ENCODE results near the gene REEP5. TPM values are rescaled to one million over a fixed set of nuclear protein-coding genes. Genes with fewer than 3 reads are reported as not detected.
"Not testable (repeated sequence)": the region's sequence is repeated elsewhere in the genome, so short reads cannot be mapped to it uniquely, and the experiment has no call there.

Gene REEP5
- total RNA-seq, 1 experiment from 2014 or later = 57.0 TPM

DNA sequence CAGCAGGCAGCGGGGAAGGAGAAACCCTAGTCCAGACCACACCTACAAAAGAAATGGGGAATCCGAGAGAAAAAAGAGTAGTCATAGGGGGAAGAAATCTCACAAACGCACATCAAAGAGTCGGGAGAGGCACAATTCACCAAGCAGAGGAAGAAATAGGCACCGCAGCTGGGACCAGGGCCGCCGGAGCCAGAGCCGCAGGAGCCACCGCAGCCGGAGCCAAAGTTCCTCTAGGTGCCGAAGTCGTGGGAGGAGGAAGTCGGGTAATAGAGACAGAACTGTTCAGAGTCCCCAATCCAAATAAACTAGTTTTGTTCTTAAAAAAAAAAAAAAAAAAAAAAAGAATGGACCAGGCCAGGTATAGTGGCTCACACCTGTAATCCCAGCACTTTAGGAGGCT, 29.3 kb downstream of the REEP5 start:
- Histone ChIP-seq H3K9me3 (replicated peaks) (no peaks in the 10 kb centered on the region), H3K4me1 (replicated peaks) (no peaks in the 10 kb centered on the region), H3K36me3 (peaks cover 71% of the 10 kb centered on the region), H3K27ac (no peak overlapping the region), H3K27me3 (replicated peaks) (no peaks in the 10 kb centered on the region), H3K4me3 (no peak overlapping the region)
- DNase-seq (ENCODE audit: low read depth in 1 of 2, low spot score in 2 of 2) = peak in 1 of 2 experiments; percentile 37

DNA sequence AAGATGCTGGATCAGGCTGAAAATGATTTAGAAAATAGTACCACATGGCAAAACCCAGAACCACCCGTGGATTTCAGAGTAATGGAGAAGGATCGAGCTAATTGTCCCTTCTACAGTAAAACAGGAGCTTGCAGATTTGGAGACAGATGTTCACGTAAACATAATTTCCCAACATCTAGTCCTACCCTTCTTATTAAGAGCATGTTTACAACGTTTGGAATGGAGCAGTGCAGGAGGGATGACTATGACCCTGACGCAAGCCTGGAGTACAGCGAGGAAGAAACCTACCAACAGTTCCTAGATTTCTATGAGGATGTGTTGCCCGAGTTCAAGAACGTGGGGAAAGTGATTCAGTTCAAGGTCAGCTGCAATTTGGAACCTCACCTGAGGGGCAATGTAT, 30.0 kb downstream of the REEP5 start:
- H3K27me3 ChIP-seq (replicated peaks); H3K27ac ChIP-seq; H3K4me3 ChIP-seq; DNase-seq (ENCODE audit: low read depth in 1 of 2, low spot score in 2 of 2); H3K4me1 ChIP-seq (replicated peaks); H3K9me3 ChIP-seq (replicated peaks): not testable (repeated sequence)
- H3K36me3 ChIP-seq = peaks cover 75% of the 10 kb centered on the region

DNA sequence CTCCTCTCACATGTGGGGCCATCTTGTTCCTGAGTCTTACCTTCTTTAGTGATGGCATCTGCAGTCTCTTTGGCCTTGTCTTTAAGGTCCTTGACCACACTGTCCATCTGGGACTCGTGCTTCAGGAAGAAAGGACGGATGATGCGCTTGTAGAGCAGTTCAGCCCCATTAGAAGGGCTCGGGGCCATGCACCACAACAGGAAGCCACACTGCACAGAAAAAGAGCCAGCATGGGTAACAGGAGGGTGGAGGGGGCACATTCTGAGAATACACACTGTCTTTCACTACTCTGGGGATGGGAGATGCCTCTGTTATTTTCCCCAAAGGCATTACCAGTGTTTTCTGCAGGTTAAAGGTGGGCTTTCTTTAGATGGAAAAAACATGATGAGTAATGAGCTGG, 35.1 kb downstream of the REEP5 start:
- no peak for DNase-seq (ENCODE audit: low read depth in 1 of 2, low spot score in 2 of 2)
- Histone ChIP-seq H3K36me3 (peaks cover 86% of the 10 kb centered on the region), H3K9me3 (replicated peaks) (no peaks in the 10 kb centered on the region), H3K27me3 (replicated peaks) (no peaks in the 10 kb centered on the region), H3K27ac (no peak overlapping the region), H3K4me3 (no peak overlapping the region), H3K4me1 (replicated peaks) (no peaks in the 10 kb centered on the region)

DNA sequence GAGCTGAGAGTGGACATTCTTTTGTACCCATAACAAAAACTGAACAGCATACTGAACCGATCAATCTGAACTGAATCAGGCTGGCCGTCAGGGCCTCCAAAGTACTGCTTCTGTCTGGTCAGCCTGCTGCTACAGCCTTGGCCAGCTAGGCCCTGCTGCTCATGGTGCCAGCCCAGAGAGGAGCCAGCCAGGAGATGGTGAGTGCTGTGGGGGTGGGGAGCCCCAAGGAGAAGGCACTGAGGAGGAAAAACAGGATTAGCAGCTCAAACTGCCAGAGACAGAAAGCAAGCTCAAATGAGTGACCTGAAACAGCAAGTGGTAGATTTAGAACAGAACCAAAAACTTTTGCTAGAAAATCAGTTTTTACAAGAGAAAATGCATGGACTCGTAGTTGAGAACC, 37.0 kb downstream of the REEP5 start:
- DNase-seq (ENCODE audit: low read depth in 1 of 2, low spot score in 2 of 2) = no peak
- peaks cover 88% of the 10 kb centered on the region for H3K36me3 ChIP-seq
- no peaks in the 10 kb centered on the region for H3K27me3 ChIP-seq (replicated peaks)
- H3K4me3 ChIP-seq = no peak overlapping the region
- no peaks in the 10 kb centered on the region for H3K9me3 ChIP-seq (replicated peaks)
- H3K4me1 ChIP-seq (replicated peaks) = no peaks in the 10 kb centered on the region
- H3K27ac ChIP-seq = no peak overlapping the region

DNA sequence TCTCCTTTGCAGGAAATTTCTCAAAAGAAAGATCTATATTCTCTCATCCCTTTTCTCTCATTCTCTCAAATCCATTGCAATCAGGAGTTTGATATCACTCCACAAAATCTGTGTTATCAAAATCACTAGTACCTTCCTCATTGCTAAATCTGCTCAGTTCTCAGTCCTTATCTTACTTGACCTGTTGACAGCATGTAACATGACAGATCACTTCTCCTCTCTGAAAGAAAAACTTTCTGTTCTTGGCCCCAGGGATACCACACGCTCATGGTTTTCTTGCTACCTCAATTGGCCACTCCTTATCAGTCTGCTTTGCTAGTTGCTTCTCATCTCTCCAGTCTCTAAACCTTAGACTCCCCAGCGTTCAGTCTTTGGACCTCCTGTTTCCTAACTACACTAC, 38.8 kb downstream of the REEP5 start:
- H3K4me1 ChIP-seq (replicated peaks) = peaks cover 6% of the 10 kb centered on the region
- peaks cover 91% of the 10 kb centered on the region for H3K36me3 ChIP-seq

DNA sequence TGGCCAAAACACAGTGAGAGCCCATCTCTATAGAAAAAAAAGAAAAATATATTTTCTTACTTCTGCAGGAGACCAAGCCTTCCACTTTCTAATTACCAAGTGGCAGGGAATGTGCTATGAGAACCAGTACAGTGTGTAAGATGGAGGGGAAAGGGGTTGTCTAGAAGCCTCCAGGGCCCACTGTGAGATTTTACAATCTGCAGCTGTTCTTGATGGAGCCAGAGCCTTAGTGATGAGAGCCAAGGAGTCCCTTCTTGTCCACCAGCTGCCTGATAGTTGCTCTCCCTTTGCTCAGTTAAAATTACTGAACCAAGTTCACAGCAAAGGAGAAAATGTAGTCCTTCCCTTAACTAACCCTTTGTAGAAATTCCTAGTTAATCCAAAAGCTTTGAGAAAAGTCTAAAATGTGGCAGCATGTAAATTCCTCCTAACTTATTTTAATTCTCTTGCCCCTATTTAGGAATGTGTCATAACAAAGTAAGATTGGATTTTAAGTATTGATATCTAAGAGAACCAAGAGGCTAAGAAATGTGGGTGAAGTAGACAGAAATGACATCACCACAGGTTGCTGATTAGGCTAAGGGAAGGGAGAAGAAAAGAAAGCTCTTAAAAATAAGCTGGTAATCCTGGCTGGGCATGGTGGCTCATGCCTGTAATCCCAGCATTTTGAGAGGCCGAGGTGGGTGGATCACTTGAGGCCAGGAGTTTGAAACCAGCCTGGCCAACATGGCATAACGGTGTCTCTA, 41.6 kb downstream of the REEP5 start:
- DNase-seq (ENCODE audit: low read depth in 1 of 2, low spot score in 2 of 2) = no peak
- Histone ChIP-seq H3K36me3 (peaks cover 93% of the 10 kb centered on the region), H3K27me3 (replicated peaks) (no peaks in the 10 kb centered on the region), H3K9me3 (replicated peaks) (no peaks in the 10 kb centered on the region), H3K27ac (no peak overlapping the region), H3K4me3 (no peak overlapping the region), H3K4me1 (replicated peaks) (peaks cover 6% of the 10 kb centered on the region)

More for the DNA sequence above, 38.8 kb downstream of the REEP5 start:
- no peaks in the 10 kb centered on the region for H3K27me3 ChIP-seq (replicated peaks)
- H3K4me3 ChIP-seq = no peak overlapping the region
- no peak overlapping the region for H3K27ac ChIP-seq
- H3K9me3 ChIP-seq (replicated peaks) = no peaks in the 10 kb centered on the region
- DNase-seq (ENCODE audit: low read depth in 1 of 2, low spot score in 2 of 2) = no peak

DNA sequence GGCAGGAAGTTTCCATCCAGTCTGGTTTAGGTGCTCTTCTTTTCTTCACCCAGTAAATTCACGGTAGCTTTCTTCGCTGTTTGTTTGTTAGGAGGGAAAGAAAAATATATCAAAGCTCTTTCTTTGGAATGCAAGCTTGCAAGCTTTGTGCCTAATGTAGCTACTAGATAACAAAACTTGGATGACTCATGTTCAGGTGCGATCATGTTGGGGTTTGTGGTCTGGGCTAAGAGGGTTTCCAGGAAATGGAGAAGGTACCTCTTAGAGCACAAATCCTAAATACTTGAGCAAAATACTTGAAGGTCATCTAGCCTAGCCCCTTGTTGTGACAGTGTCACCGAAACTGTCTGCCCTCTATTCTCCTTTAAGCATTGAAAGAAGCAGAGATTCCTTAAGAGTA, 43.3 kb downstream of the REEP5 start:
- H3K4me1 ChIP-seq (replicated peaks) = peaks cover 6% of the 10 kb centered on the region
- no peaks in the 10 kb centered on the region for H3K9me3 ChIP-seq (replicated peaks)
- H3K27ac ChIP-seq = no peak overlapping the region
- no peak overlapping the region for H3K4me3 ChIP-seq
- peaks cover 93% of the 10 kb centered on the region for H3K36me3 ChIP-seq
- H3K27me3 ChIP-seq (replicated peaks) = no peaks in the 10 kb centered on the region
- DNase-seq (ENCODE audit: low read depth in 1 of 2, low spot score in 2 of 2) = peak in 1 of 2 experiments; percentile 13

DNA sequence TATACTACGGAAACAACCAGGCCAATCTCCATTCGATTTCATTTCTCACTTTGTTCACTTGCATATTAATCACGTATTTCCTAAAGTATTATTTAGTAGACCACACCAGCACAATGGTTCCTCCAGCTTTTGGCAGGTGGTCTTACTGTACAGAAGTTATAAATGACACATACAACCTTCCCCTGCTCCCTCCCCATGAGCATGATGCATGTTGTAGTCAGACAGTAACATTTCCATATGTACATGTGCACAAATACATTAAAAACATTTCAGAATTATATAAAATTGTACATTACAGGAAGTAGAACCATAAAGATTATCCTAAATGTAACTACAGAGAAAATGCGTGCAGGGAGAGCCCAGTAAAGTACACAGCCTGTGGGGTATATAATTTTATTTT, 43.9 kb downstream of the REEP5 start:
- peaks cover 90% of the 10 kb centered on the region for H3K36me3 ChIP-seq

DNA sequence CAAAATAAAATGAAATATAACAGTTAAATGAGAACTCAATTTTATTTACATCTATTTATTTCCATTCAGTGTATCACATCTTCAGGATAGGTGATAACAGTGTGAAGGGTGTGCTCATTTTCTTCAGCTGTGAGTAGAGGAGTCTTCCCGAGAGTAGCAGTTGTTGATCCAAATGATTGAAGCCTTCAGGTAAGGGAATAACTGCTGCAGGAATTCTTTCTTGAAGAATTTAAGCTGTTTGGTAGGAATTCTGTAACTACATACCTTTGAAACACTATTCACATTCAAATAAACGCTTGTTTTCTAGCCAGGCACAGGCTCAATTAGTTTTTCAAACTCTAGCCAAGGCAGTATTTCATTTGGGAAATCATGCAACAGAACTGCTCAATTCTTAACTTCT, 45.7 kb downstream of the REEP5 start:
- H3K27me3 ChIP-seq (replicated peaks) = no peaks in the 10 kb centered on the region
- peaks cover 6% of the 10 kb centered on the region for H3K4me1 ChIP-seq (replicated peaks)
- no peak for DNase-seq (ENCODE audit: low read depth in 1 of 2, low spot score in 2 of 2)
- no peaks in the 10 kb centered on the region for H3K9me3 ChIP-seq (replicated peaks)
- H3K36me3 ChIP-seq = peaks cover 84% of the 10 kb centered on the region
- H3K4me3 ChIP-seq = no peak overlapping the region
- H3K27ac ChIP-seq = no peak overlapping the region

More for the DNA sequence above, 43.9 kb downstream of the REEP5 start:
- Histone ChIP-seq H3K27me3 (replicated peaks) (no peaks in the 10 kb centered on the region), H3K4me3 (no peak overlapping the region), H3K9me3 (replicated peaks) (no peaks in the 10 kb centered on the region), H3K27ac (no peak overlapping the region), H3K4me1 (replicated peaks) (peaks cover 6% of the 10 kb centered on the region)
- DNase-seq (ENCODE audit: low read depth in 1 of 2, low spot score in 2 of 2) = no peak

DNA sequence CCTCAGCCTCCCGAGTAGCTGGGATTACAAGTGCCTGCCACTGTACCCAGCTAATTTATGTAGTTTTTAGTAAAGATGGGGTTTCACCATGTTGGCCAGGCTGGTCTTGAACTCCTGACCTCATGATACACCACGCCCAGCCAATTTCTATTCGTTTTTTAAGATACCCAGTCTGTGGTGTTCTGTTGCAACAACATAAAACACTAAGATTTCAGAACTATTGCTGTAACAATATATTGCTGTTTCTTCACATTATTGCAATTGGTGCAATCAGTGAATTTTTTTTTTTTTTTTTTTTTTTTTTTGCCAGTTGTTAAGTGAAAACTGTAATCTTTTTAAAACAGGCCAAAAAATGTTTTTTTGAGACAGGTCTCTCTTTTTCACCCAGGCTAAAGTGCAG, 51.1 kb downstream of the REEP5 start:
- no peak for DNase-seq (ENCODE audit: low read depth in 1 of 2, low spot score in 2 of 2)
- H3K36me3 ChIP-seq = peaks cover 85% of the 10 kb centered on the region
- H3K4me3 ChIP-seq = no peak overlapping the region
- no peaks in the 10 kb centered on the region for H3K4me1 ChIP-seq (replicated peaks)
- H3K27me3 ChIP-seq (replicated peaks) = no peaks in the 10 kb centered on the region
- no peak overlapping the region for H3K27ac ChIP-seq
- H3K9me3 ChIP-seq (replicated peaks) = no peaks in the 10 kb centered on the region

DNA sequence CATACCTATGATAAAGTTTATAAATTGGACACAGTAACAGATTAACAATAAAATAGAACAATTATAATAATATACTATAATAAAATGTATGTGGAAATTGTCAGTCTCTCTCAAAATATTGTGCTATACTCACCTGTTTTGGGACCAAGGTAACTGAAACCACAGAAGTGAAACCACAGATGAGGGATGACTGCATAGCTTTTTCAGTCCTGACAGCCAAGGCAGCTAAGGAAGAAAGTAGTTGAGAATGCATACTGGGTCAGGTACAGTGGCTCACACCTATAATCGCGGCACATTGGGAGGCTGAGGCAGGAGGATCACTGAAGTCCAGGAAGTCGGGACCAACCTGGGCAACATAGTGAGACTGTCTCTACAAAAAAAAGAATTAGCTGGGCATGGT, 52.1 kb downstream of the REEP5 start:
- peaks cover 84% of the 10 kb centered on the region for H3K36me3 ChIP-seq

DNA sequence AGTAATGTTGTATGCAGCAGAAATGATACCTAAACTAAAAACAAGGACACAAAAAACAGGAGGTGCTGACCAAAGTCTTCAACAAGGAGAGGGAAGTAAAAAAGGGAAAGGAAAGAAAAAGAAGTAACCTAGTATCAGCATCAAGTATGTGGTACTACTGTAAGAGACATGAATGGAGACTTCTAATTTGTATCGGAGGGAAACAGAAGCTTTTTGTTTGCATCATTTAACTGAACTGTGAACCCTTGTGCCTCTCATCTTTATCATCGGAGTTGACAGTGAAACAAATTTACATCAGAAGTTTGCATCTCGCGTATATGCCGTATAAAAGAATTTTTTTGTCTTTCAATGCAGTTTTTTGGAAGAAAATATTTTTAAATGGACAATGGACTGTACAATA, 54.6 kb downstream of the REEP5 start:
- Histone ChIP-seq H3K27me3 (replicated peaks) (no peaks in the 10 kb centered on the region), H3K36me3 (peaks cover 91% of the 10 kb centered on the region), H3K27ac (no peak overlapping the region), H3K9me3 (replicated peaks) (no peaks in the 10 kb centered on the region), H3K4me1 (replicated peaks) (peaks cover 9% of the 10 kb centered on the region), H3K4me3 (no peak overlapping the region)
- no peak for DNase-seq (ENCODE audit: low read depth in 1 of 2, low spot score in 2 of 2)

More for the DNA sequence above, 52.1 kb downstream of the REEP5 start:
- Histone ChIP-seq H3K4me1 (replicated peaks) (no peaks in the 10 kb centered on the region), H3K27ac (no peak overlapping the region), H3K4me3 (no peak overlapping the region), H3K9me3 (replicated peaks) (no peaks in the 10 kb centered on the region), H3K27me3 (replicated peaks) (no peaks in the 10 kb centered on the region)
- no peak for DNase-seq (ENCODE audit: low read depth in 1 of 2, low spot score in 2 of 2)

DNA sequence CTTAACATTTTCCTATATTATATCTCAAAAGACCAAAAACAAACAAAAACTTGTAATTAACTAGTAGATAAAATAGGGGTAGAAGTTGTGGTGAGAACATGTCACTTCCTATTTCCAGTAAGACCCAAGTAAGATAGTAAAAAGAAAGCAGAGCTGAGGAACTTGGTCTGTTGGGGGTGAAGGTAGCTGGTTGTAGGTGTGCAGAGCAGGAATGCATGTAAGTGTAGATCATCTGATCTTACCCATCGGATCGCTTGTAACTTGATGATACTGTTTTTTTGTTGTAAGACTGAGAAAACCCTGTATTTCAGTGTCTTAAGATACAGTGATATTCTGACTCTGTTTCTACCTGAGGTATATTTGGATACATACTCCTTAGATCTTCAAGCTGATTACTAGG, 55.3 kb downstream of the REEP5 start:
- Histone ChIP-seq H3K27me3 (replicated peaks) (no peaks in the 10 kb centered on the region), H3K36me3 (peaks cover 91% of the 10 kb centered on the region), H3K9me3 (replicated peaks) (no peaks in the 10 kb centered on the region), H3K4me1 (replicated peaks) (peaks cover 12% of the 10 kb centered on the region), H3K27ac (no peak overlapping the region), H3K4me3 (no peak overlapping the region)
- no peak for DNase-seq (ENCODE audit: low read depth in 1 of 2, low spot score in 2 of 2)

DNA sequence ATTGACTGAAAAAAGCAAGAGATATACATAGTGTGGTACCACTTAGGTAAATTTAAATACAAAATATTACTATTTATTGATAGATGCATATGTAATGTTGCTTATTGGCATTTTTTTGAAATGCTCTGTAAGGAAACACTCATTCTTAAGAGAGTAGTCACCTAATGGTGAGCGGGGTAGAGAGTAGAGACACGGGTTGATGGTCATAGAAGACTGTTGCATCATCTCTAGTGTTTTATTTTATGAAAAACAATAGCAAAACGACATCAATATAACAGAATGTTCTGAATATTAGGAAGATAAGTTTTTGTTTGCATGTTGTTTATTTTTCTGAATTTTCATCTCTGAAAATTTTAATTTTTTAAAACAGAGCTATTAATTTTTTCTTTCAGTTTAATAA, 56.9 kb downstream of the REEP5 start:
- H3K36me3 ChIP-seq = peaks cover 83% of the 10 kb centered on the region
- H3K27me3 ChIP-seq (replicated peaks) = no peaks in the 10 kb centered on the region
- H3K27ac ChIP-seq = no peak overlapping the region
- H3K4me3 ChIP-seq = no peak overlapping the region
- H3K9me3 ChIP-seq (replicated peaks) = no peaks in the 10 kb centered on the region
- no peak for DNase-seq (ENCODE audit: low read depth in 1 of 2, low spot score in 2 of 2)
- peaks cover 17% of the 10 kb centered on the region for H3K4me1 ChIP-seq (replicated peaks)

DNA sequence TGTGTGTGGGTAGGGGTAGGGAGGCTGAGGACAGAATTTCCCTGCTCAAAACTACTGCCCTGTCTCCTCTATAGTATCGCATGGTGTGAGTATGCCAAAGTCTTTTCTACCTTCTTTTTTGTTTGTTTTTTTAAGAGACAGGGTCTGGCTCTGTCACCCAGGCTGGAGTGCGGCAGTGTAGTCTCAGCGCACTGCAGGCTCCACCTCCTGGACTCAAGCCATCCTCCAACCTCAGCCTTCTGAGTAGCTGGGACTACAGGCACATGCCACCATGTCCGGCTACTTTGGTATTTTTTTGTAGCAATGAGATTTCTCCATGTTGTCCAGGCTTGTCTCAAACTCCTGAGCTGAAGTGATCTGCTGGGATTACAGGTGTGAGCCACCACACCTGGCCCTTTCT, 58.5 kb downstream of the REEP5 start:
- Histone ChIP-seq H3K27ac (no peak overlapping the region), H3K4me1 (replicated peaks) (peaks cover 17% of the 10 kb centered on the region), H3K4me3 (no peak overlapping the region), H3K36me3 (peaks cover 67% of the 10 kb centered on the region), H3K9me3 (replicated peaks) (no peaks in the 10 kb centered on the region), H3K27me3 (replicated peaks) (no peaks in the 10 kb centered on the region)
- DNase-seq (ENCODE audit: low read depth in 1 of 2, low spot score in 2 of 2) = no peak
